Activated CD4-positive, alpha-beta T cell treated with anti-CD3 and anti-CD28 coated beads, Interleukin-2, amount 10 ng/mL, durations not matched to agents 24 days and 14 days (primary cell): ENCODE results near the gene TRAPPC5. TPM values are rescaled to one million over a fixed set of nuclear protein-coding genes. Genes with fewer than 3 reads are reported as not detected.

Experiments used
- DNase-seq: peaks from one replicate; pipeline ENCODE4 v3.0.0; 2022
- H3K27ac Mint-ChIP-seq: one replicate; pipeline ENCODE4 v1.8.0; 2022; ENCODE audit warnings: mild to moderate bottlenecking, mixed read lengths
- H3K27me3 Mint-ChIP-seq: one replicate; pipeline ENCODE4 v1.8.0; 2022; ENCODE audit warnings: mixed read lengths
- H3K36me3 Mint-ChIP-seq: one replicate; pipeline ENCODE4 v1.8.0; 2022; ENCODE audit warnings: low read depth, mild to moderate bottlenecking, mixed read lengths
- H3K4me1 Mint-ChIP-seq: one replicate; pipeline ENCODE4 v1.8.0; 2021; ENCODE audit warnings: mixed read lengths
- H3K4me3 Mint-ChIP-seq: one replicate; pipeline ENCODE4 v1.8.0; 2022; ENCODE audit warnings: mild to moderate bottlenecking, moderate library complexity, mixed read lengths
- H3K9me3 Mint-ChIP-seq: one replicate; pipeline ENCODE4 v1.8.0; 2021; ENCODE audit warnings: mixed read lengths
- intact Hi-C: fragments of 100-400 bp; cut with micrococcal nuclease; formaldehyde crosslinking; loops from one replicate; pipeline ENCODE4 v1.15.1; 2023
- total RNA-seq: library from RNA; stranded (reverse); gene quantifications from 2 replicates; pipeline ENCODE4 v1.2.3, GENCODE V29; 2022

TRAPPC5 gene
- total RNA-seq, 1 donor from 2014 or later = 84.1 TPM

DNA sequence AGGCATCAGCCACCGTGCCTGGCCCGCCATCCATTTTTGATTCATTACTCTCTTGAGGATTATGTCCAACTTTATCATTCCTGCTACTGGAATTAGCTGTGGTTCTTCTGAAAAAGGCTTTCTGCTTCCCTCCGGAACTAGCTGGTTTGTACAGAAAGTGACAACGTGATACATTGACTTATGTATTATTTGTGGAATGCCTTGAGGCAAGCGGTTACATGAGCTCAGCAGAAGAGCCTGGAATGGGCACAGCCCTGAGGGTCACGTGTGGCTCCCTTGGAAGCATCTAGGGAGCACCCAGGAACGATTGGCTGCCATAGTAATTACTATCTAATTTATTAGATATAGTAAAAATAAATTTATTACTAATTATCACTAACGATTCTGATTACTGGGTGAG, 26.2 kb upstream of the TRAPPC5 start:
- H3K4me3 Mint-ChIP-seq = no peak overlapping the region
- H3K27ac Mint-ChIP-seq = no peak overlapping the region
- DNase-seq = no peak
- peaks cover 22% of the 10 kb centered on the region for H3K4me1 Mint-ChIP-seq
- H3K27me3 Mint-ChIP-seq = peaks cover 2% of the 10 kb centered on the region
- intact Hi-C loops = no loop called here
- H3K9me3 Mint-ChIP-seq = no peaks in the 10 kb centered on the region
- no peaks in the 10 kb centered on the region for H3K36me3 Mint-ChIP-seq

DNA sequence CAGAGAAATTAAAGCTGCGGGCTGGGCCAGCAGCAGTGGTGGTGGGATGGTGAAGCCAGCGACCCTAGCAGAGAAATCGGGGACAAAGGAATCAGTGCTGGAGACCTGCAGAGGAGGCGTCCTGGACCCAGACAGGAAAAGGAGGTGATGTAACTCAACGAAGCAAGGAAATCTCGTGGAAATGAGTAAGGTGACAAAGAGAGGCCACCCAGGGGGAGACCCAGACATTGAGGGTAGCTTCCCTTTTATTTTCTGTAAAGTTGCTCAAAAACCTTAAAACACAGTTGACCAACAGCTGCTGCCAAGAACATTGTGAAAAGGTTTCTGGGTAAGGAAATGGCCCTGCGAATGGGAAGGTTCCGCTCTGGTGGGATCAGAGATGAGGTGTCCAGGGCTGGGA, 25.1 kb upstream of the TRAPPC5 start:
- Mint-ChIP-seq H3K4me1 (peaks cover 22% of the 10 kb centered on the region), H3K4me3 (no peak overlapping the region), H3K9me3 (no peaks in the 10 kb centered on the region), H3K36me3 (no peaks in the 10 kb centered on the region), H3K27ac (no peak overlapping the region), H3K27me3 (no peaks in the 10 kb centered on the region)
- DNase-seq = no peak
- intact Hi-C loops = no loop called here

DNA sequence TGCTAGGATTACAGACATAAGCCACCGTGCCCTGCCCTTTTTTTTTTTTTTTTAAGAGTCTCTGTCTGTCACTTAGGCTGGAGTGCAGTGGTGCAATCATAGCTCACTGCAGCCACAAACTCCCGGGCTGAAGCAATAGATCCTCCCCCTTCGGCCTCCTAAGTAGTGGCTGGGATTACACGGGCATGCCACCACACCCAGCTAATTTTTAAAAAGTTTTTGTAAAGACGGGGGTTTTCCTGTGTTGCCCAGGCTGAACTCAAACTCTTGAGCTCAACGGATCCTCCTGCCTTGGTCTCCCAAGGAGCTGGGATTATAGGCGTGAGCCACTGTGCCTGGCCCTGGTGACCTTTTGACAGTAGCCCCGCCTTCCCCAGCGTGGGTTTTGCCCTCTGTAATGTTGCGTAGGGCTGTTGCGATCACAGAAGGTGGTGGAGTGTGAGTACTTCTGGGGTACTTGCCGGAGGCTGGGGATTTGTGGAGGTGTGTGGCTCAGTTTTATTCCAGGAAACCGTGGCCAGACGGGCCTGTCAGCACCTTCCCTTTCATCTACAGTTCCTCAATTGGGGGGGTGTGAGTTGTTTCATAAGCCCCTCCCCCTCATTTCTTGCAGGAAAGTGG, 23.4 kb upstream of the TRAPPC5 start:
- intact Hi-C loops = no loop called here
- Mint-ChIP-seq H3K36me3 (no peaks in the 10 kb centered on the region), H3K4me3 (no peak overlapping the region), H3K27me3 (no peaks in the 10 kb centered on the region), H3K9me3 (no peaks in the 10 kb centered on the region), H3K27ac (peak overlapping the region; percentile 56), H3K4me1 (peaks cover 18% of the 10 kb centered on the region)
- DNase-seq = peak; percentile 70

GRCh38 chr19:7658219-7658686, 22.4 kb upstream of the TRAPPC5 start:
- DNase-seq = peak; percentile 88
- H3K4me3 Mint-ChIP-seq = peak overlapping the region; percentile 64
- no peaks in the 10 kb centered on the region for H3K9me3 Mint-ChIP-seq
- H3K4me1 Mint-ChIP-seq = peaks cover 12% of the 10 kb centered on the region
- intact Hi-C loops = no loop called here
- no peaks in the 10 kb centered on the region for H3K36me3 Mint-ChIP-seq
- H3K27ac Mint-ChIP-seq = peak overlapping the region; percentile 71
- H3K27me3 Mint-ChIP-seq = no peaks in the 10 kb centered on the region

DNA sequence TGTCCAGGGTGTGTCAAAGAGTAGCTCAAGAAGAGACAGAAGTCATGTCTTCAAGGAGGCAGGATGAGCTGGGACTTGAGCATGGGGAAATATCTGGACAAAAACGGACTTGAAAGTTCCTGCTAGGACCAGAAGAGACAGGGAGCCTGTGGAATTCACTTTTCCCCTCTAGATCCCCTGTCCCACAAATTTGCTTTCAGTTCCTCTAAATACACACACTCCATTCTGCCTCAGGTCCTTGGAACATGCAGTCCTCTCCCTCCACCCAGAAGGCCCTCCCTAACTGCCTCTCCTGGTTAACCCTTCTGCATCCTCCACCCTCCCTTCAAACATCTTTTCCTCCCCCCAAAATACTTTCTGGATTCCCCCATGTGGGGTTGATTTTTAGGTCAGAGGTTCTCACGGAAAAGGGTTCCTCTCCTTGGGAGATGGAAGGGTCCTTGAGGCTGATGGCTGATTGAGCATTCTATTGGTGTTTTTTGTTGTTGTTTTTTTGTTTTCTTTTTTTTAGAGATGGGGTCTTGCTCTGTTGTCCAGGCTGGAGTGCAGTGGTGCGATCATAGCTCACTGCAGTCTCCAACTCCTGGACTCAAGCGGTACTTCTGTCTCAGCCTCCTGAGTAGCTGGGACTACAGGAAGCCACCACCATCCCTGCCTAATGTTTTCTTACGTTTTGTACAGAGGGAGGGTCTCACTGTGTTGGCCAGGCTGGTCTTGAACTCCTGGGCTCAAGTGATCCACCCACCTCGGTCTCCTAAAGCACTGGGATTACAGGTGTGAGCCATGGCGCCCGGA, 18.7 kb upstream of the TRAPPC5 start:
- no peak for DNase-seq
- intact Hi-C loops = no loop called here
- H3K4me3 Mint-ChIP-seq = no peak overlapping the region
- H3K4me1 Mint-ChIP-seq = peaks cover 10% of the 10 kb centered on the region
- H3K36me3 Mint-ChIP-seq = no peaks in the 10 kb centered on the region
- no peaks in the 10 kb centered on the region for H3K9me3 Mint-ChIP-seq
- peaks cover 4% of the 10 kb centered on the region for H3K27me3 Mint-ChIP-seq
- H3K27ac Mint-ChIP-seq = no peak overlapping the region

DNA sequence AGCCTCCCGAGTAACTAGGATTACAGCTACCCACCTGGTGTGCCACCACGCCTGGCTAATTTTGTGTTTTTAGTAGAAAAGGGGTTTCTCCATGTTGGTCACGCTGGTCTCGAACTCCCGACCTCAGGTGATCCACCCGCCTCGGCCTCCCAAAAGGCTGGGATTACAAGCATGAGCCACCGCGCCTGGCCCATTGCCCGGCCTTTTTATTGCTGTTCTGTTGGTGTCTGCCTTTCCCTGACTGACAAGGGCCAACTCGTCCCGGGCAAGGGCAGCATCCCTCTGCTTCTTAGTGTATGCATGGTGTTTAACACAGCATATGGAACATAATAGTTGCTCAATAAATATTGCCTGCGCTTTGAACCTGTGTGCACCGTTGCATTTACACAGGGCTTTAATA, 18.0 kb upstream of the TRAPPC5 start:
- Mint-ChIP-seq H3K27ac (no peak overlapping the region), H3K4me1 (peaks cover 5% of the 10 kb centered on the region), H3K9me3 (no peaks in the 10 kb centered on the region), H3K4me3 (no peak overlapping the region), H3K36me3 (no peaks in the 10 kb centered on the region), H3K27me3 (peaks cover 6% of the 10 kb centered on the region)
- DNase-seq = no peak
- intact Hi-C loops = no loop called here

GRCh38 chr19:7663706-7664105, 16.9 kb upstream of the TRAPPC5 start:
- Mint-ChIP-seq H3K27me3 (peaks cover 6% of the 10 kb centered on the region), H3K9me3 (no peaks in the 10 kb centered on the region), H3K4me3 (no peak overlapping the region), H3K27ac (no peak overlapping the region), H3K4me1 (no peaks in the 10 kb centered on the region), H3K36me3 (no peaks in the 10 kb centered on the region)
- no peak for DNase-seq
- intact Hi-C loops = no loop called here

DNA sequence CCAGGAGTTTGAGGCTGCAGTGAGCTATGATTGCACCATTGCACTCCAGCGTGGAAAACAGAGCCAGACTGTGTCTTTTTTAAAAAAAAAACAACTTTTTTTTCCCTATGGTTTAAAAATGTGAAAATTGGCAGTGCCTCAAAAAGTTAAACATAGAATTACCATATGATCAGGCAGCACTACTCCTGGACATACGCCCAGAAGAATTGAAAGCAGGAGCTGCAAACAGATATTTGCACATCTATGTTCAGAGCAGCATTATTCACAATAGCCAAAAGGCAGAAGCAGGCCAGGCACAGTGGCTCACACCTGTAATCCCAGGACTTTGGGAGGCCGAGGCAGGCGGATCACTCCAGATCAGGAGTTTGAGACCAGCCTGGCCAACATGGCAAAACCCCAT, 15.6 kb upstream of the TRAPPC5 start:
- no peaks in the 10 kb centered on the region for H3K36me3 Mint-ChIP-seq
- peaks cover 4% of the 10 kb centered on the region for H3K4me1 Mint-ChIP-seq
- no peak overlapping the region for H3K4me3 Mint-ChIP-seq
- no peak for DNase-seq
- intact Hi-C loops = no loop called here
- H3K27ac Mint-ChIP-seq = no peak overlapping the region
- peaks cover 13% of the 10 kb centered on the region for H3K27me3 Mint-ChIP-seq
- no peaks in the 10 kb centered on the region for H3K9me3 Mint-ChIP-seq

DNA sequence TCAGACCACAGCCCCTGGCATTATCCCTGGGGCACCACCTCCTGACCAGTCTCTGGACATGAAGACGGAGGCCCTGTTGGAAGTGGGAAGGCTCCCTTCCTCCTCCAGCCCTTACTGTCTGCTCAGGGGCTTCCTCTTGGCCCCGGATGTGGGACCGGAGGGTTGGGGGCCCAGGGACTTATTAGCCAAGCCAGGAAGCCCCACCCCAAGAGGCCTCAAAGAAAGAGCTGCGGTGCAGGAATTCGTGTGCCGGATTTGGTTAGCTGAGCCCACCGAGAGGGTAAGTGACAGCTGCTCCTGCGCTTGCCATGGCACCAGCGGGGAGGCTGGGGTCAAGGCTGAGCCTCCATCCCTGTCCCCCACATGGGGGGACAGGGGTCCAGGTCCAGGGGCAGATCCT, 11.8 kb upstream of the TRAPPC5 start, which contains the start of gene RETN:
Gene RETN, plus strand, starts transcription at position 208 of the 400 bp plus-strand sequence. CDS start 278 bp downstream, outside the sequence.
- H3K27me3 Mint-ChIP-seq = peaks cover 30% of the 10 kb centered on the region

GRCh38 chr19:7669641-7670040, 11.0 kb upstream of the TRAPPC5 start:
- DNase-seq = no peak
- H3K4me1 Mint-ChIP-seq = peaks cover 14% of the 10 kb centered on the region
- H3K9me3 Mint-ChIP-seq = no peaks in the 10 kb centered on the region
- H3K4me3 Mint-ChIP-seq = no peak overlapping the region
- H3K27me3 Mint-ChIP-seq = peaks cover 32% of the 10 kb centered on the region
- H3K27ac Mint-ChIP-seq = no peak overlapping the region
- intact Hi-C loops = no loop called here
- H3K36me3 Mint-ChIP-seq = no peaks in the 10 kb centered on the region

More for the DNA sequence above, 11.8 kb upstream of the TRAPPC5 start, which contains the start of gene RETN:
- Mint-ChIP-seq H3K4me3 (peak within 1 kb of the TSS; percentile 38), H3K9me3 (no peaks in the 10 kb centered on the region), H3K4me1 (peaks cover 10% of the 10 kb centered on the region), H3K27ac (no peak within 1 kb of the TSS), H3K36me3 (no peaks in the 10 kb centered on the region)
- no peak for DNase-seq
- intact Hi-C loops = no loop called here

GRCh38 chr19:7670150-7670783, 10.4 kb upstream of the TRAPPC5 start:
- intact Hi-C loops = no loop called here
- Mint-ChIP-seq H3K27ac (no peak overlapping the region), H3K9me3 (no peaks in the 10 kb centered on the region), H3K4me3 (peak overlapping the region; percentile 79), H3K4me1 (peaks cover 14% of the 10 kb centered on the region), H3K36me3 (no peaks in the 10 kb centered on the region), H3K27me3 (peaks cover 32% of the 10 kb centered on the region)
- peak; percentile 78 for DNase-seq

GRCh38 chr19:7670790-7671189, 9.8 kb upstream of the TRAPPC5 start:
- intact Hi-C loops = no loop called here
- no peaks in the 10 kb centered on the region for H3K9me3 Mint-ChIP-seq
- no peak for DNase-seq
- H3K4me3 Mint-ChIP-seq = peak overlapping the region; percentile 79
- H3K4me1 Mint-ChIP-seq = peaks cover 15% of the 10 kb centered on the region
- H3K27me3 Mint-ChIP-seq = peaks cover 31% of the 10 kb centered on the region
- no peaks in the 10 kb centered on the region for H3K36me3 Mint-ChIP-seq
- no peak overlapping the region for H3K27ac Mint-ChIP-seq

DNA sequence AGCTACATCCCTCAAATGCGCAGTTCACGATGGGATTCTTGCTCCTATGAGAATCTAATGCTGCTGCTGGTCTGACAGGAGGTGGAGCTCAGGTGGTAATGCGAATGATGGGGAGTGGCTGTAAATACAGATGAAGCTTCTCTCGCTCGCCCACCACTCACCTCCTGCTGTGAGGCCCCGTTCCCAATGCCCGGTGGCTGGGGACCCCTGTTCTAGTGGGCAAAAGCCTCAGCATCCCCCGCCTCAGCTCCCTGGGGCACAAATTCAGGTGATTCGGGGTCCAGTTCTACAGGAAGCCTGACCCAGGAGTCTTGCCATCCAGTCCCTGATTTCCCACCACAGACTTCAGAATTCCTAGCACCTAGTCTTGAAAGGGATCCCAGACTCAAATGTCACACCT, 8.1 kb upstream of the TRAPPC5 start:
- Mint-ChIP-seq H3K4me3 (no peak overlapping the region), H3K4me1 (peaks cover 28% of the 10 kb centered on the region), H3K27me3 (peaks cover 38% of the 10 kb centered on the region), H3K36me3 (no peaks in the 10 kb centered on the region), H3K27ac (no peak overlapping the region), H3K9me3 (no peaks in the 10 kb centered on the region)
- no peak for DNase-seq
- intact Hi-C loops = no loop called here
